ENCODE data around the gene SLC35C1. TPM values are rescaled to one million over a fixed set of nuclear protein-coding genes. Genes with fewer than 3 reads are reported as not detected.
A peak's percentile ranks its signal among the peaks of the same experiment; 100 is the strongest.

SLC35C1 gene
- polyA plus RNA-seq, 6 donors from 2014 or later = 3.3 to 7.6 (median 5.7) TPM

- no peak for DNase-seq
- no peaks in the 10 kb centered on the region for H3K9me3 Mint-ChIP-seq
- H3K36me3 Mint-ChIP-seq = no peaks in the 10 kb centered on the region
- ATAC-seq (ENCODE audit: low read depth in 2 of 2) = peak; percentile 5 to 7
- H3K4me3 Mint-ChIP-seq = peak overlapping the region; percentile 81 to 94 (median 90)
- peak overlapping the region; percentile 53 to 99 (median 96) for H3K27ac Mint-ChIP-seq
- no peaks in the 10 kb centered on the region for H3K27me3 Mint-ChIP-seq
- H3K4me1 Mint-ChIP-seq = peaks cover 58 to 71% (median 59%) of the 10 kb centered on the region in 3 donors
Observed at GRCh38 chr11:45847911-45848316, 43.0 kb downstream of the SLC35C1 start.

GRCh38 chr11:45848654-45849081, 43.7 kb downstream of the SLC35C1 start:
- peaks cover 50 to 70% (median 53%) of the 10 kb centered on the region in 3 donors for H3K4me1 Mint-ChIP-seq
- H3K36me3 Mint-ChIP-seq = no peaks in the 10 kb centered on the region
- H3K27me3 Mint-ChIP-seq = no peaks in the 10 kb centered on the region
- peak overlapping the region; percentile 48 to 94 (median 86) for H3K4me3 Mint-ChIP-seq
- no peak for DNase-seq
- H3K9me3 Mint-ChIP-seq = no peaks in the 10 kb centered on the region
- peak overlapping the region in 5 of 6 donors; percentile 59 to 95 (median 81) for H3K27ac Mint-ChIP-seq
- ATAC-seq (ENCODE audit: low read depth in 2 of 2) = no peak

DNA sequence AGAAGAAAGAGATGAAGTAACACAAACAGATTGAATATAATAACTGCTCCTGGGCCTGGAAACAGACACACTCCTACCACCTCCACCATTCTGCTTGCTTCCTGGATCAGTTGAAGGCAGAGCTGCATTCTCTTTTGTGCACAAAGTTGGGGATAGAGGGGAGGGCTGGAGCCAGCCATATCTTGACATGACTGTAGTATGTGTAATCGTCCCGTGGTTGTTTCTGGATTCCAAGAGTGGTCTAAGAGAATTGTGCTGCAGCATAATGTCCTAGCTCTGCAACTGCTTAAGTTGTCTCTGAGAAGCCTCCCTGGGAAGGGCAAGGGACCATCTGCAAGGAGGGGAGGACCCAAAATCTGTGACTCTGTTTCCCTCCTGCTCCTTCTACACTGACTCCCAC, 45.5 kb downstream of the SLC35C1 start:
- no peak for DNase-seq
- Mint-ChIP-seq H3K9me3 (no peaks in the 10 kb centered on the region), H3K4me1 (peaks cover 46 to 78% (median 55%) of the 10 kb centered on the region in 3 donors), H3K36me3 (peaks cover 0 to under 1% of the 10 kb centered on the region in 2 donors), H3K4me3 (peak overlapping the region in 4 of 8 donors; percentile 6 to 79 (median 52)), H3K27ac (no peak overlapping the region), H3K27me3 (no peaks in the 10 kb centered on the region)
- no peak for ATAC-seq (ENCODE audit: low read depth in 2 of 2)

- Mint-ChIP-seq H3K27ac (no peak overlapping the region), H3K27me3 (no peaks in the 10 kb centered on the region), H3K36me3 (peaks cover 0 to 6% of the 10 kb centered on the region in 2 donors), H3K4me1 (peaks cover 42 to 73% (median 55%) of the 10 kb centered on the region in 3 donors), H3K4me3 (peak overlapping the region in 2 of 8 donors; percentile 6 to 61), H3K9me3 (no peaks in the 10 kb centered on the region)
- ATAC-seq (ENCODE audit: low read depth in 2 of 2) (no peak), DNase-seq (no peak)
Observed at GRCh38 chr11:45851228-45851627, 46.3 kb downstream of the SLC35C1 start.

DNA sequence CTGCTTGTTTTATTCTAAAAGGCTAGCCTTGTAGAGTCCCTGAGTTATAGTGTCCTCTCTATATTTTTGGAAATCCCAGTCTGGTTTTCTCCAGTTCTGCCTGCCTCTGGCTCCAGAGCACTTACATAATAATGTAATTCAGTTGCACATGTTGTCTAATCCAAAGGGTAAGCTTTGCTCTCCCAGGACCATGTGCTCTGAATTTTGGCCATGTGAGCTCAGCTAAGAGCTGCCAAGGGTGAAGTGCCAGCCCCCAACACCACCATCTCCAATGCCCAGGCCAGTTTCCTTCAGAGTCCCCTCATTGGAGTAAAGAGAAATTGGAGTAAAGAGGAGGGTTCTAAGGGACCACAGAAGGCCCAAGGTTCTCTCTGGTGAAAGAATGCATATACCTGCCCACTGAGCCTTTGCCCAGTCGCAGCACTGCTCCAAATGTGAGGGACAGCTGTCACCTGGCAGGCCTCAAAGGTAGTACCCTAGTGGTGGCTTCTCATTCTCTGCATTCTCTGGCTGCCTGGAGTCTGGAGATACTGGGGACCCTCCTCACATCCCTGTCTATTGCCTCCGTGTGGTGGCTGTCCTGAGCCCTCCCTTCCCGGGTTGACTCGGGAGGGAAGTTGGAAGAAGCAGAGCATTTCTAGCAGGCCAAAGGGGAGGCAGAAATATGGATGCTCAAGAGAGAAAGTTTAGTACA, 47.2 kb downstream of the SLC35C1 start:
- H3K36me3 Mint-ChIP-seq = peaks cover 3 to 10% of the 10 kb centered on the region in 2 donors
- no peaks in the 10 kb centered on the region for H3K27me3 Mint-ChIP-seq
- no peaks in the 10 kb centered on the region for H3K9me3 Mint-ChIP-seq
- H3K4me1 Mint-ChIP-seq = peaks cover 34 to 65% (median 51%) of the 10 kb centered on the region in 3 donors
- peak overlapping the region in 2 of 6 donors; percentile 19 to 20 for H3K27ac Mint-ChIP-seq
- ATAC-seq (ENCODE audit: low read depth in 2 of 2) (no peak), DNase-seq (no peak)
- peak overlapping the region in 7 of 8 donors; percentile 20 to 66 (median 38) for H3K4me3 Mint-ChIP-seq

DNA sequence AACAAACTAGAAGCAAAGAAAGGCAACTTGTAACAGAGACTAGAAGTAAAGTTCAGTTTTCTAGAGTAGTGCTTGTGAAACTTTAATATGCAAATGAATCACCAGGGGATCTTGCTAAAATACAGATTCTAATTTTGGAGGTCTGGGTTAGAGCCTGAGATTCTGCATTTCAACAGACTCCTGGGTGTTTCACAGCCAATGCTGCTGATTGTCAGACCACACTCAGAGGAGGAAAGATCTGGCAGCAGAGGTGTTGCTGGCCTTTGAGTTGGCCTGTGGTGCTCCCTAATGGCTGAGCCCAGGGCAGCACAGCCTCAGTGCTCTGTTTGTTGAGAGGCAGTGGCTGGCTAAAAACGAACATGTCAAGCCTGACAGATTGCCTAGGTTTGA, 47.8 kb downstream of the SLC35C1 start:
- DNase-seq (no peak), ATAC-seq (ENCODE audit: low read depth in 2 of 2) (peak in 1 of 2 donors; percentile 20)
- peaks cover 34 to 64% (median 55%) of the 10 kb centered on the region in 3 donors for H3K4me1 Mint-ChIP-seq
- H3K36me3 Mint-ChIP-seq = peaks cover 8 to 14% of the 10 kb centered on the region in 2 donors
- H3K27me3 Mint-ChIP-seq = no peaks in the 10 kb centered on the region
- H3K27ac Mint-ChIP-seq = peak overlapping the region in 2 of 6 donors; percentile 19 to 20
- no peaks in the 10 kb centered on the region for H3K9me3 Mint-ChIP-seq
- H3K4me3 Mint-ChIP-seq = peak overlapping the region in 6 of 8 donors; percentile 20 to 66 (median 38)

DNA sequence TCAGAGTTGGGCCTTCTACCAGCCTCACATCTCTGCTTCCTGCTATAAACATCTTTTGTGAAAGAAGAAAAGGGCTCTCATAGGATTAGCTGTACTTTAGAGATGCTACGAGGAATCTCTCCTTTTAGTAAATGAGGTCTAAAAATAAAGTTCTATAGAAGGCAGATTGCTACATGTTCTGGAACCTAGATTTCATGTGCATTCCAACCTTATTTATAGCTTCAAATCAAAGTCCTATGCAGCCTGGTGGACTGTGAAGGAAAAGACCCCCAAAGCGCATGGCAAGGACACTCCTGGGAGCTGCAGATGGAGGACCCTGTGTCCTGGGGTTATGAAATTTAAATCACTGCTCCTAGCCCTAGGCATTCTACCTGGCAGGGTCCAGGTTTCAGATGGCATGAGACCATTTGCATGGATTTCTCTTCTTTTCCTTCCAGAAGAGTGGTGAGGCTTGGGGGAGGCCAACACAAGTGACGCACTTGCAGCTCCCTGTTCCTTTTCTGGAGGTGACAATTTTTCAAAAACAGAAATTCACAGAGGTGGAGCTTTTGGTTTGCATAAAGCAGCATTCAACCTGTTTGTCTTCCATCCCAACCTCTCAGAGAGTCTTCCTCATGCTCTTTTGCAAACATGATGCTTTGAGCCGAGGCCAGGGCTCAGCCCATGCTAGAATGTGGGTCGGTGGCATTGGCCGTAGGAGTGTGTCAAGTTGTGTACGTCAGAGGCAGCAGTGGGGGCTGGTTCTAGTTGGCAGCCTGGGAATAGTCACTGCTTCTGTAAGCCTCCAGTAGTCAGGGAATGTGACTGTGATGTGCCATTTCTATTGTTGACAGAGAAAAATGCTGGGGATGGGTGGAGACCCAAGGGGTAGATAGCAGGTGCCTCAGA, 48.6 kb downstream of the SLC35C1 start:
- Mint-ChIP-seq H3K36me3 (peaks cover 8 to 18% of the 10 kb centered on the region in 2 donors), H3K9me3 (no peaks in the 10 kb centered on the region), H3K4me3 (peak overlapping the region in 1 of 8 donors; percentile 63), H3K27ac (no peak overlapping the region), H3K27me3 (no peaks in the 10 kb centered on the region), H3K4me1 (peaks cover 30 to 57% (median 48%) of the 10 kb centered on the region in 3 donors)
- ATAC-seq (ENCODE audit: low read depth in 2 of 2) (no peak), DNase-seq (no peak)

GRCh38 chr11:45855308-45855707, 50.4 kb downstream of the SLC35C1 start:
- H3K27ac Mint-ChIP-seq = no peak overlapping the region

GRCh38 chr11:45856044-45856468, 51.1 kb downstream of the SLC35C1 start:
- peaks cover 11 to 26% of the 10 kb centered on the region in 2 donors for H3K36me3 Mint-ChIP-seq
- H3K27me3 Mint-ChIP-seq = no peaks in the 10 kb centered on the region
- H3K4me3 Mint-ChIP-seq = no peak overlapping the region
- no peak overlapping the region for H3K27ac Mint-ChIP-seq
- peaks cover 14 to 34% (median 28%) of the 10 kb centered on the region in 3 donors for H3K4me1 Mint-ChIP-seq
- DNase-seq (no peak), ATAC-seq (ENCODE audit: low read depth in 2 of 2) (no peak)
- no peaks in the 10 kb centered on the region for H3K9me3 Mint-ChIP-seq

More at GRCh38 chr11:45855308-45855707, 50.4 kb downstream of the SLC35C1 start:
- no peak overlapping the region for H3K4me3 Mint-ChIP-seq
- H3K27me3 Mint-ChIP-seq = no peaks in the 10 kb centered on the region
- H3K36me3 Mint-ChIP-seq = peaks cover 8 to 24% of the 10 kb centered on the region in 2 donors
- DNase-seq (no peak), ATAC-seq (ENCODE audit: low read depth in 2 of 2) (no peak)
- H3K9me3 Mint-ChIP-seq = no peaks in the 10 kb centered on the region
- peaks cover 18 to 41% (median 36%) of the 10 kb centered on the region in 3 donors for H3K4me1 Mint-ChIP-seq

GRCh38 chr11:45857961-45858474, 53.1 kb downstream of the SLC35C1 start:
- no peaks in the 10 kb centered on the region for H3K9me3 Mint-ChIP-seq
- H3K4me1 Mint-ChIP-seq = peaks cover 2 to 17% (median 14%) of the 10 kb centered on the region in 3 donors
- ATAC-seq (ENCODE audit: low read depth in 2 of 2) (no peak), DNase-seq (no peak)
- H3K4me3 Mint-ChIP-seq = no peak overlapping the region
- no peak overlapping the region for H3K27ac Mint-ChIP-seq
- H3K27me3 Mint-ChIP-seq = no peaks in the 10 kb centered on the region
- peaks cover 17 to 41% of the 10 kb centered on the region in 2 donors for H3K36me3 Mint-ChIP-seq

- peak overlapping the region in 2 of 6 donors; percentile 21 to 88 for H3K27ac Mint-ChIP-seq
- DNase-seq (no peak), ATAC-seq (ENCODE audit: low read depth in 2 of 2) (no peak)
- peaks cover 1 to 11% (median 9%) of the 10 kb centered on the region in 3 donors for H3K4me1 Mint-ChIP-seq
- H3K36me3 Mint-ChIP-seq = peaks cover 17 to 46% of the 10 kb centered on the region in 2 donors
- no peak overlapping the region for H3K4me3 Mint-ChIP-seq
- no peaks in the 10 kb centered on the region for H3K27me3 Mint-ChIP-seq
- no peaks in the 10 kb centered on the region for H3K9me3 Mint-ChIP-seq
Observed at GRCh38 chr11:45858751-45859398, 53.9 kb downstream of the SLC35C1 start.

DNA sequence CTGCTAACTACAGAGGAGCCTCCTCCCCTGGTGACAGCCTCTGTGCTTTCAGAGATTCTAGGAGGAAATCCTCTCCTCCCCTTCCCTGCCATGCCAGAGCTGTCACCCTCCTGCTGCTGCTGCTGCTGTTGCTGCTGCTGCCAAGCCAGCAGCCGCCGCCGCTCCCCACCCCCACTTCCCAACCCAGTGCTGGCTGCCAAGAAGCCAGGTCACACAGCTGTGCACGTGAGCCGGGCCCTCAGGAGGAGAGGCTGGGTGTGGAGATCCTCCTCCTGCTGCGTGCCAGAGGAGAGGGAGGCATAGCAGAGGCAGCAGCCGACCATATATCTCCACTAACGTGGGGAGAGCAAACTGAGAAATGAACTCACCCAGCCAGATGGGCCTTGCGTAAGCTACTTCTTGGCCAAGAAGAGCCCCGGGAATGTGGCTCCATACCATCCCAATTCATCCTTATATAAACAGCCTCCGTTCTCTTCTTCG, 54.8 kb downstream of the SLC35C1 start:
- Mint-ChIP-seq H3K4me3 (no peak overlapping the region), H3K27ac (peak overlapping the region in 1 of 6 donors; percentile 38)

More for the DNA sequence above, 54.8 kb downstream of the SLC35C1 start:
- ATAC-seq (ENCODE audit: low read depth in 2 of 2) (no peak), DNase-seq (no peak)
- Mint-ChIP-seq H3K36me3 (peaks cover 17 to 46% of the 10 kb centered on the region in 2 donors), H3K27me3 (no peaks in the 10 kb centered on the region), H3K9me3 (no peaks in the 10 kb centered on the region), H3K4me1 (peaks cover 0 to 8% (median 3%) of the 10 kb centered on the region in 3 donors)
